ENCODE results near the gene METTL8.

Gene METTL8

GRCh38 chr2:171407676-171408044 lies 26.1 kb downstream of the METTL8 start:
- peak overlapping the region; percentile 77; the same call in 1 of the 2 replicates for H3K27ac ChIP-seq (ENCODE audit: low read depth, low read length)
- H3K27me3 ChIP-seq (ENCODE audit: low read length), result no peaks in the 10 kb centered on the region
- H3K9ac ChIP-seq (ENCODE audit: low read length), result no peak overlapping the region
- no peak overlapping the region for H3K4me2 ChIP-seq (ENCODE audit: low read depth, low read length, poor library complexity, severe bottlenecking)
- H3F3A ChIP-seq (ENCODE audit: insufficient read depth), result peaks cover 15% of the 10 kb centered on the region; the same call in 1 of the 2 replicates
- no peak overlapping the region for H3K4me3 ChIP-seq (ENCODE audit: insufficient read depth, low read length, poor library complexity, severe bottlenecking)
- peaks cover under 1% of the 10 kb centered on the region; the same call in 1 of the 2 replicates for H3K9me3 ChIP-seq (ENCODE audit: insufficient read depth, low read length)
- H3K79me2 ChIP-seq (ENCODE audit: insufficient read depth, low read length), result peaks cover 46% of the 10 kb centered on the region
- H3K36me3 ChIP-seq (ENCODE audit: low read length), result 0 out of 2 replicates have a peak, but pooled peaks cover 5% of the 10 kb centered on the region
- H4K20me1 ChIP-seq (ENCODE audit: low read depth, low read length), result no peaks in the 10 kb centered on the region
- TF ChIP-seq, protein P1, sequence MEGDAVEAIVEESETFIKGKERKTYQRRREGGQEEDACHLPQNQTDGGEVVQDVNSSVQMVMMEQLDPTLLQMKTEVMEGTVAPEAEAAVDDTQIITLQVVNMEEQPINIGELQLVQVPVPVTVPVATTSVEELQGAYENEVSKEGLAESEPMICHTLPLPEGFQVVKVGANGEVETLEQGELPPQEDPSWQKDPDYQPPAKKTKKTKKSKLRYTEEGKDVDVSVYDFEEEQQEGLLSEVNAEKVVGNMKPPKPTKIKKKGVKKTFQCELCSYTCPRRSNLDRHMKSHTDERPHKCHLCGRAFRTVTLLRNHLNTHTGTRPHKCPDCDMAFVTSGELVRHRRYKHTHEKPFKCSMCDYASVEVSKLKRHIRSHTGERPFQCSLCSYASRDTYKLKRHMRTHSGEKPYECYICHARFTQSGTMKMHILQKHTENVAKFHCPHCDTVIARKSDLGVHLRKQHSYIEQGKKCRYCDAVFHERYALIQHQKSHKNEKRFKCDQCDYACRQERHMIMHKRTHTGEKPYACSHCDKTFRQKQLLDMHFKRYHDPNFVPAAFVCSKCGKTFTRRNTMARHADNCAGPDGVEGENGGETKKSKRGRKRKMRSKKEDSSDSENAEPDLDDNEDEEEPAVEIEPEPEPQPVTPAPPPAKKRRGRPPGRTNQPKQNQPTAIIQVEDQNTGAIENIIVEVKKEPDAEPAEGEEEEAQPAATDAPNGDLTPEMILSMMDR (IDR thresholded peaks at IDR 0.05; ENCODE audit: insufficient read depth, low read length, poor library complexity, severe bottlenecking), result no peak
- TF ChIP-seq EZH2phosphoT487 (conservative IDR thresholded peaks at IDR 0.05; ENCODE audit: low read length), result no peak
- H2AFZ ChIP-seq (ENCODE audit: low read depth, low read length, severe bottlenecking), result no peak overlapping the region
- H3K9me2 ChIP-seq (replicated peaks; ENCODE audit: insufficient read depth, low read length), result no peaks in the 10 kb centered on the region

- peak overlapping the region; percentile 77 for H3K27ac ChIP-seq (ENCODE audit: low read depth, low read length)
- no peaks in the 10 kb centered on the region for H4K20me1 ChIP-seq (ENCODE audit: low read depth, low read length)
- H3K9me2 ChIP-seq (replicated peaks; ENCODE audit: insufficient read depth, low read length), result no peaks in the 10 kb centered on the region
- H3K9me3 ChIP-seq (ENCODE audit: insufficient read depth, low read length), result peaks cover 6% of the 10 kb centered on the region; the same call in 1 of the 2 replicates
- peak overlapping the region; percentile 45 for H3K4me2 ChIP-seq (ENCODE audit: low read depth, low read length, poor library complexity, severe bottlenecking)
- no peak overlapping the region for H3K9ac ChIP-seq (ENCODE audit: low read length)
- H3K79me2 ChIP-seq (ENCODE audit: insufficient read depth, low read length), result peaks cover 46% of the 10 kb centered on the region
- no peak overlapping the region for H3K4me3 ChIP-seq (ENCODE audit: insufficient read depth, low read length, poor library complexity, severe bottlenecking)
- peaks cover 15% of the 10 kb centered on the region; the same call in 1 of the 2 replicates for H3F3A ChIP-seq (ENCODE audit: insufficient read depth)
- TF ChIP-seq, protein P1 (IDR thresholded peaks at IDR 0.05; ENCODE audit: insufficient read depth, low read length, poor library complexity, severe bottlenecking), result no peak
- no peak for TF ChIP-seq EZH2phosphoT487 (conservative IDR thresholded peaks at IDR 0.05; ENCODE audit: low read length)
- H3K36me3 ChIP-seq (ENCODE audit: low read length), result 0 out of 2 replicates have a peak, but pooled peaks cover 7% of the 10 kb centered on the region
- no peak overlapping the region for H2AFZ ChIP-seq (ENCODE audit: low read depth, low read length, severe bottlenecking)
- H3K27me3 ChIP-seq (ENCODE audit: low read length), result no peaks in the 10 kb centered on the region
Measured at GRCh38 chr2:171407030-171407675, 26.6 kb downstream of the METTL8 start.

- Histone ChIP-seq H3F3A (ENCODE audit: insufficient read depth) (peaks cover 15% of the 10 kb centered on the region; the same call in 1 of the 2 replicates), H3K9me2 (replicated peaks; ENCODE audit: insufficient read depth, low read length) (no peaks in the 10 kb centered on the region), H4K20me1 (ENCODE audit: low read depth, low read length) (no peaks in the 10 kb centered on the region), H3K27me3 (ENCODE audit: low read length) (no peaks in the 10 kb centered on the region), H3K36me3 (ENCODE audit: low read length) (0 out of 2 replicates have a peak, but pooled peaks cover 10% of the 10 kb centered on the region), H3K4me3 (ENCODE audit: insufficient read depth, low read length, poor library complexity, severe bottlenecking) (peak overlapping the region; percentile 1), H3K4me2 (ENCODE audit: low read depth, low read length, poor library complexity, severe bottlenecking) (peak overlapping the region; percentile 45), H3K9ac (ENCODE audit: low read length) (peak overlapping the region; percentile 20; the same call in 1 of the 2 replicates), H3K79me2 (ENCODE audit: insufficient read depth, low read length) (peaks cover 42% of the 10 kb centered on the region), H3K9me3 (ENCODE audit: insufficient read depth, low read length) (peaks cover 15% of the 10 kb centered on the region; the same call in 1 of the 2 replicates), H3K27ac (ENCODE audit: low read depth, low read length) (peak overlapping the region; percentile 77), H2AFZ (ENCODE audit: low read depth, low read length, severe bottlenecking) (no peak overlapping the region)
- no peak for TF ChIP-seq EZH2phosphoT487 (conservative IDR thresholded peaks at IDR 0.05; ENCODE audit: low read length)
- TF ChIP-seq, protein P1 (IDR thresholded peaks at IDR 0.05; ENCODE audit: insufficient read depth, low read length, poor library complexity, severe bottlenecking), result no peak
Measured at GRCh38 chr2:171406044-171406443, 27.7 kb downstream of the METTL8 start.
